SU-DHL-6 (cell line): Measurements from ENCODE around the gene SORL1.
"Not testable (repeated sequence)": the region's sequence is repeated elsewhere in the genome, so short reads cannot be mapped to it uniquely, and the experiment has no call there.

Experiments used
- H2AFZ ChIP-seq: fragments of 200-600 bp; sonication (generic); 2 replicates; pipeline ENCODE4 v1.6.1; 2014; ENCODE audit warnings: low read depth, mild to moderate bottlenecking, moderate library complexity, mixed read lengths, antibody characterized with exemption, low read length; ENCODE audit not compliant: severe bottlenecking
- H3F3A ChIP-seq: fragments of 200-600 bp; shearing (Covaris generic); 2 replicates; pipeline ENCODE4 v1.6.0; 2016; ENCODE audit warnings: antibody characterized with exemption, mild to moderate bottlenecking; ENCODE audit not compliant: insufficient read depth
- H3K27ac ChIP-seq: fragments of 200-600 bp; sonication (generic); 2 replicates; pipeline ENCODE4 v1.5.1; 2016; ENCODE audit warnings: low read depth, mild to moderate bottlenecking, low read length, moderate library complexity, mixed read lengths
- H3K27me3 ChIP-seq: fragments of 200-600 bp; sonication (generic), shearing (Covaris generic); 2 replicates; pipeline ENCODE4 v1.6.0; 2014; ENCODE audit warnings: mild to moderate bottlenecking, low read length
- H3K36me3 ChIP-seq: fragments of 200-600 bp; sonication (generic); 2 replicates; pipeline ENCODE4 v1.6.1; 2014; ENCODE audit warnings: mild to moderate bottlenecking, low read length, mixed read lengths
- H3K4me2 ChIP-seq: fragments of 300-600, 200-600 bp; shearing (Covaris generic), sonication (generic); 2 replicates; pipeline ENCODE4 v1.6.0; 2014; ENCODE audit warnings: low read length, low read depth, mild to moderate bottlenecking; ENCODE audit not compliant: poor library complexity, severe bottlenecking
- H3K4me3 ChIP-seq: fragments of 200-600 bp; sonication (generic); 2 replicates; pipeline ENCODE4 v1.5.1; 2014; ENCODE audit warnings: antibody characterized with exemption, low read length, mild to moderate bottlenecking, mixed read lengths; ENCODE audit not compliant: insufficient read depth, poor library complexity, severe bottlenecking
- H3K79me2 ChIP-seq: fragments of 200-600 bp; sonication (generic); 2 replicates; pipeline ENCODE4 v1.6.1; 2014; ENCODE audit warnings: mild to moderate bottlenecking, low read length, moderate library complexity; ENCODE audit not compliant: insufficient read depth
- H3K9ac ChIP-seq: fragments of 200-600 bp; sonication (generic); 2 replicates; pipeline ENCODE4 v1.7.0; 2014; ENCODE audit warnings: mild to moderate bottlenecking, low read length
- H3K9me2 ChIP-seq: fragments of 200-600 bp; sonication (generic); replicated peaks from 2 replicates; pipeline ENCODE4 v1.6.1; 2014; ENCODE audit warnings: low read length; ENCODE audit not compliant: insufficient read depth
- H3K9me3 ChIP-seq: fragments of 200-600 bp; sonication (generic); 2 replicates; pipeline ENCODE4 v1.6.1; 2014; ENCODE audit warnings: low read length, mixed read lengths; ENCODE audit not compliant: insufficient read depth
- H4K20me1 ChIP-seq: fragments of 200-600 bp; sonication (generic); 2 replicates; pipeline ENCODE4 v1.6.1; 2014; ENCODE audit warnings: low read depth, mild to moderate bottlenecking, antibody characterized with exemption, low read length, moderate library complexity, mixed read lengths
- CTCF ChIP-seq: fragments of 200-600 bp; sonication (generic); IDR thresholded peaks from one replicate; pipeline ENCODE4 v1.5.1; 2017; ENCODE audit warnings: antibody characterized with exemption, mild to moderate bottlenecking, low read length, moderate library complexity; ENCODE audit not compliant: insufficient read depth, poor library complexity, severe bottlenecking
- EZH2phosphoT487 ChIP-seq: fragments of 200-600 bp; sonication (generic), shearing (Covaris generic); conservative IDR thresholded peaks from 2 replicates; pipeline ENCODE4 v1.6.1; 2018; ENCODE audit warnings: mild to moderate bottlenecking, antibody characterized with exemption, low read length, moderate library complexity, mixed read lengths

Gene SORL1

DNA sequence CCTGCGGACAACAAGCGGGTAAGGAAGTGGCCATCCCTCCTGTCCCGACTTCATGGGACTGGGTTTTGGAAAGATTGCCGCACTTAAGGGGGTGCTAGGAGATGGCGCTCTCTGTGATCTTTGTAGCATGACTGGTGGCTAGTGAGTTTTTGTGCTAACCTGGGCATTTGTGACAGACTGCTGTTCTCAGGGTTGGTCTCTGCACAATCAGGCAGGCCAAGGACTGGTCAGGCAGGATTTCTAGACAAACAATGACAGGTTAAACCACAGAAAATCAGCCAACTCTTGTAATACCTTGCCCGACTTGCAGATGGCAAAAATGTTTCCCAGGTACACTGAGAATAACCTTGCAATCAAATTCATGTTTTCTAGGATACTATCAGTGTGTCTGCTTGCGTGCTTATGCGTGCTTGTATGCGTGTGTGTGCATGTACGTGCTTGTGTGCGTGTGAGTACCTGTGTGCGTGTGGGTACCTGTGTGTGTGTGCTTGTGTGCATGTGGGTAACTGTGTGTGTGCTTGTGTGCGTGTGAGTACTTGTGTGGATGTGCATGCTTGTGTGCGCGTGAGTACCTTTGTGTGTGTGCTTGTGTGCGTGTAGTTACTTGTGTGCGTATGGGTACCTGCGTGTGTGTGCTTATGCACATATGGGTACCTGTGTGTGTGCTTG is 26.2 kb downstream of the SORL1 start:
- no peak overlapping the region for H3K9ac ChIP-seq
- no peak overlapping the region for H3K4me3 ChIP-seq
- H3K27ac ChIP-seq: no peak overlapping the region
- H3K27me3 ChIP-seq: no peaks in the 10 kb centered on the region
- no peak for TF ChIP-seq EZH2phosphoT487
- no peak for TF ChIP-seq CTCF
- H3K36me3 ChIP-seq: peaks cover 48% of the 10 kb centered on the region
- no peaks in the 10 kb centered on the region for H3K9me2 ChIP-seq
- H3K79me2 ChIP-seq: peaks cover 91% of the 10 kb centered on the region
- peaks cover 26% of the 10 kb centered on the region; the same call in 1 of the 2 replicates for H4K20me1 ChIP-seq
- no peak overlapping the region for H2AFZ ChIP-seq
- H3K9me3 ChIP-seq: no peaks in the 10 kb centered on the region
- H3F3A ChIP-seq: 0 out of 2 replicates have a peak, but pooled peaks cover 11% of the 10 kb centered on the region
- H3K4me2 ChIP-seq: no peak overlapping the region

DNA sequence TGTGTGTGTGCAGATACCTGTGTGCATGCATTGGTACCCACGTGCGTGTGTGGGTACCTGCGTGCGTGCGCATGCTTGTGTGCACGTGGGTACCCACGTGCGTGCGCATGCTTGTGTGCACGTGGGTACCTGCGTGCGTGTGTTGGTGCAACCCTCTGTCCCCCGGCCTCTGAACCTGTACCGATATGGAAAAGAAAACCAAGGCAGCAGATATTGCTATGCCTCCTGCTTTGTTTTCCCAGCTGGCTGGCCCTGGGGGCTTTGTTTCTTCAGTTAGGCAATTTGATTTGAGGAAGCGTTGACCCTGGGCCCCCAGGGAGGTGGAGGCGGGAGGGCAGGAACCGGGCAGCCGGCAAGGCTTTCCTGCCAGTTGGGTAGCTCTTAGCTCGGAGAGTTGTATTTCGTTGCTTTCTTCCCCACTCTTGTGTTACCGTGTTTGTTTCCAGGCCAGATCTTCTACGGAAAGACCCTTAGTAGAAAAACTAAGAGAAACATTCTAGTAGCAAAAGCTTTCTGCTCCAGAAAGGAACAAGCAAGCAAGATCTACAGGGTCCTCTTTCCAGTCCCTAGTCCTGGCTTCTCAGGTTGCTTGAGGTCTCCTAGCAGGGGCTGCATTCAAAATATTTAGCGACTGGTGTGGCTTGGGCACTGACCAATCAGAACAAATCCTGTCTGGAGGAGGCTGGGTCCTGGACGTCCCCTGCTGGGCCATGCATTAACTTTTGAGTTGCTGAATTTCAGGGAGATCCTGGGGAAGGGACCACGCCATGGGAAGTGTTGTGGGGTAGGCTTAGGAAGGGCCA is 27.0 kb downstream of the SORL1 start:
- Histone ChIP-seq H3K27me3 (no peaks in the 10 kb centered on the region), H4K20me1 (peaks cover 22% of the 10 kb centered on the region; the same call in 1 of the 2 replicates), H3K4me3 (no peak overlapping the region), H3K27ac (no peak overlapping the region), H3K9me3 (no peaks in the 10 kb centered on the region), H3K79me2 (peaks cover 91% of the 10 kb centered on the region), H3K36me3 (peaks cover 49% of the 10 kb centered on the region), H3F3A (0 out of 2 replicates have a peak, but pooled peaks cover 11% of the 10 kb centered on the region), H3K9me2 (no peaks in the 10 kb centered on the region), H2AFZ (no peak overlapping the region), H3K9ac (no peak overlapping the region), H3K4me2 (no peak overlapping the region)
- TF ChIP-seq EZH2phosphoT487 (no peak), CTCF (no peak)

DNA sequence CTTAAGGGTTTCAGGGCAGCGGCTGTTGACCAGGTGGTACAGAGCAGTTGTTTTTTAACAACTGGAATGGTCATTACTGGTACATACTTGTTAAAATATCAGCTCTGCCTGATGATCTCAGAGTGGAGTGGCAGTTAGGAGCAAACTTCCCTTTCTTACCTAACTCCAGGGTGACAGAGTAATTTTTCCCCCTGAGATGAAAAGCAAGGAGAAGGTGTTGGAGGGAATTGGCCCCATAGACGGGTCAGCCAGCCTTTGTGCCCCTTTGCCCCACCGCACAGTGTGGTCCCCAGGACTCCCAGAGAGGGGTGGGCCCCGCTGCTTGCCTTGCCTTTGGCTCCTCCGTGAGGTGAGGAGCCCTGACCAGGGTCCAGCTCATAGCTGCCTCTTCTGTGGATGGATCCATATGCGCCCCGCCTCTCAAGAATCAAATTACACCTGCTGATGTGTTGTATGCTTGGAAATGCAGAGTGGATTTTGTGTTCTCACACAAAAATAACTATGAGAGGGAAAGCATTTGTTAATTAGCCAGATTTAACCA is 27.7 kb downstream of the SORL1 start:
- no peaks in the 10 kb centered on the region for H3K27me3 ChIP-seq
- H3K27ac ChIP-seq: no peak overlapping the region
- H3K9me3 ChIP-seq: no peaks in the 10 kb centered on the region
- H3K79me2 ChIP-seq: peaks cover 91% of the 10 kb centered on the region
- no peak overlapping the region for H2AFZ ChIP-seq
- no peaks in the 10 kb centered on the region for H3K9me2 ChIP-seq
- H3K36me3 ChIP-seq: peaks cover 42% of the 10 kb centered on the region
- H3F3A ChIP-seq: 0 out of 2 replicates have a peak, but pooled peaks cover 6% of the 10 kb centered on the region
- H3K9ac ChIP-seq: no peak overlapping the region
- H4K20me1 ChIP-seq: peaks cover 22% of the 10 kb centered on the region; the same call in 1 of the 2 replicates
- no peak overlapping the region for H3K4me2 ChIP-seq
- TF ChIP-seq EZH2phosphoT487 (no peak), CTCF (no peak)
- no peak overlapping the region for H3K4me3 ChIP-seq

DNA sequence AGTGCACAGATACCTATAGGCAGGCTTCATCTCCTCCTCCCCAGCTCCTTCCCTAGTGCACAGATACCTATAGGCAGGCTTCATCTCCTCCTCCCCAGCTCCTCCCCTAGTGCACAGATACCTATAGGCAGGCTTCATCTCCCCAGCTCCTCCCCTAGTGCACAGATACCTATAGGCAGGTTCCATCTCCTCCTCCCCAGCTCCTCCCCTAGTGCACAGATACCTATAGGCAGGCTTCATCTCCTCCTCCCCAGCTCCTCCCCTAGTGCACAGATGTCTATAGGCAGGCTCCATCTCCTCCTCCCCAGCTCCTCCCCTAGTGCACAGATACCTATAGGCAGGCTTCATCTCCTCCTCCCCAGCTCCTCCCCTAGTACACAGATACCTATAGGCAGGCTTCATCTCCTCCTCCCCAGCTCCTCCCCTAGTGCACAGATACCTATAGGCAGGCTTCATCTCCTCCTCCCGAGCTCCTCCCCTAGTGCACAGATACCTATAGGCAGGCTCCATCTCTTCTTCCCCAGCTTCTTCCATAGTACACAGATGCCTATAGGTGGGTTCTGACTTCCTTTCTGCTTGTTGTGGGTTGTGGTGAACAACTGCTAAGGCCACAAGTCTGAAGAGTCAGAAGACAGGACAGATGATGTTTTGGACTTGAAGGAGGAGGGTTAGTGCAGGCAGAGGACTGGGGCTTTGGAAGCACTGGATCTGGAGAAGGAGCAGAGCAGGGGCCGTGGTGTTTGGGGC is 29.5 kb downstream of the SORL1 start:
- not testable (repeated sequence) for H3K9ac ChIP-seq, H3K4me2 ChIP-seq, H3K4me3 ChIP-seq, H3K9me3 ChIP-seq, H2AFZ ChIP-seq, H3K27me3 ChIP-seq, H3K9me2 ChIP-seq, H3F3A ChIP-seq
- peaks cover 37% of the 10 kb centered on the region for H3K36me3 ChIP-seq
- peaks cover 19% of the 10 kb centered on the region; the same call in 1 of the 2 replicates for H4K20me1 ChIP-seq
- H3K79me2 ChIP-seq: peaks cover 89% of the 10 kb centered on the region
- peak overlapping the region; percentile 40 for H3K27ac ChIP-seq
